Measurements from ENCODE around the gene CELA3B. TPM values are rescaled to one million over a fixed set of nuclear protein-coding genes. Genes with fewer than 3 reads are reported as not detected.

CELA3B gene
- total RNA-seq, 1 experiment from 2014 or later, result not detected

DNA sequence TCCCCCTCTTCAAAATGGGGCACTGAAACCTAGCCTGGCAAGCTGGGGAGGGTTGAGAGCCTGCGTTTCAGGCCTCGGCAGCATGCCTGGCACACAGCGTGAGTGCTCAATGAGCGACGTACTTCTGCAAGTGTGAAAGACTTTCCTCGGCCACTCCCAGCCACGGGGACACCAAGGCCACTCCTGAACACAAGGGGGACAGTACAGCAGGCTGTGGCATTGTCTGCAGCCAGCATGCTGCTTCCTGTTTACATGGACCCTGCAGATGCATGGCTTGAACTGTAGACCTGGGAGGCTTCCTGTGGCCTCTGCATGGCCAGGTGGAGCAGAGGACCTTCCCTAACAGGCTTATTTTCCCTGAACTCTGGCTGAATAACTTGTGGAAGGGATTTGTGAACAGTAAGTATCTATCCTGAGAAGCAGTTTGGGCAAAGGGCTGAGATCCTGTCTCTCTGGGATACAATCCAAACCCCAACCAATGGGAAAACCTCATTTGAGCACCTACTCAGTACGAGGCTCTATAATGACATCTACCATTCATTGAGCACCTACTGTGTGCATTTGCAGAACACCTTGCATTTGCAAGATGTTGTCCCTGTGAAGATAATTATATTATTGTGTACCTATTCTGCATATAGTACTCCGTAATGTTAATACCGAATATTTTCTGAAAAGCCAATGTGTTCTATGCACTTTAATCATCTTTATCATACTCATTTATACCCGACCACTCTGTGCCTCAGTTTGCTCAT lies 29.8 kb upstream of the CELA3B start:
- Histone ChIP-seq H3K9me3 (ENCODE audit: low read depth, low read length, poor library complexity, severe bottlenecking) (no peaks in the 10 kb centered on the region), H3K4me1 (ENCODE audit: insufficient read depth, low read length, poor library complexity, severe bottlenecking) (no peaks in the 10 kb centered on the region), H3K27me3 (replicated peaks; ENCODE audit: insufficient read depth, low read depth, low read length, poor library complexity) (no peaks in the 10 kb centered on the region), H3K4me3 (ENCODE audit: low read depth, low read length, poor library complexity, severe bottlenecking) (no peak overlapping the region), H3K36me3 (ENCODE audit: insufficient read depth, low read length, poor library complexity, severe bottlenecking) (no peaks in the 10 kb centered on the region), H3K27ac (ENCODE audit: low read depth, low read length, poor library complexity, severe bottlenecking) (no peak overlapping the region)
- no TSS peak for BruUV-seq (replicated peaks)
- CTCF ChIA-PET, result no interaction called here
- intact Hi-C loops (cut with micrococcal nuclease; ENCODE audit: unreplicated experiment), result no loop called here
- POLR2A ChIA-PET (ENCODE audit: low non-redundant PET), result no interaction called here
- TF ChIP-seq, protein P1, sequence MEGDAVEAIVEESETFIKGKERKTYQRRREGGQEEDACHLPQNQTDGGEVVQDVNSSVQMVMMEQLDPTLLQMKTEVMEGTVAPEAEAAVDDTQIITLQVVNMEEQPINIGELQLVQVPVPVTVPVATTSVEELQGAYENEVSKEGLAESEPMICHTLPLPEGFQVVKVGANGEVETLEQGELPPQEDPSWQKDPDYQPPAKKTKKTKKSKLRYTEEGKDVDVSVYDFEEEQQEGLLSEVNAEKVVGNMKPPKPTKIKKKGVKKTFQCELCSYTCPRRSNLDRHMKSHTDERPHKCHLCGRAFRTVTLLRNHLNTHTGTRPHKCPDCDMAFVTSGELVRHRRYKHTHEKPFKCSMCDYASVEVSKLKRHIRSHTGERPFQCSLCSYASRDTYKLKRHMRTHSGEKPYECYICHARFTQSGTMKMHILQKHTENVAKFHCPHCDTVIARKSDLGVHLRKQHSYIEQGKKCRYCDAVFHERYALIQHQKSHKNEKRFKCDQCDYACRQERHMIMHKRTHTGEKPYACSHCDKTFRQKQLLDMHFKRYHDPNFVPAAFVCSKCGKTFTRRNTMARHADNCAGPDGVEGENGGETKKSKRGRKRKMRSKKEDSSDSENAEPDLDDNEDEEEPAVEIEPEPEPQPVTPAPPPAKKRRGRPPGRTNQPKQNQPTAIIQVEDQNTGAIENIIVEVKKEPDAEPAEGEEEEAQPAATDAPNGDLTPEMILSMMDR (conservative IDR thresholded peaks at IDR 0.05; ENCODE audit: low read depth, low read length), result no peak
- no peak for TF ChIP-seq EZH2 (IDR thresholded peaks at IDR 0.05; ENCODE audit: borderline replicate concordance, low read depth, low read length, poor library complexity, severe bottlenecking)
- no peak for DNase-seq (ENCODE audit: low spot score)

DNA sequence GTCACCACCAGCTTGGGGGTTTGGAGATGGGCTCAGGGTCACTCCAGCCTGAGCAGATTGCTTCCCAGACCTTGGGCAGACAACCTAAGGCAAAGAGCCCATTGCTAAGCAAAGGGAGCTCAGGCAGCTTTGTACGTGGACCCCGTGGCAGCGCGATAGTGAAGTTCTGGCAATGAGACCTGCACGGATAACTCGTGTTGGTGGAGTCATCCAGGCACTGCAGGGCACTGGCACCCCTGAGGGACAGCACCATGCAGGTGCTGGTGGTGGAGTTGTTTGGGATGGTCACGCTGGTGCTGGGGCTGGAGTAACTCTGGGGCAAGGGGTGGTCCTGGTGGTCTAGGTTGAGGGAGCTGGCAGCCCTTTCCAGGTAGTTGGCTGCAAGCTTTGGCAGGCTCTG lies 26.1 kb upstream of the CELA3B start:
- no peak for TF ChIP-seq EZH2 (IDR thresholded peaks at IDR 0.05; ENCODE audit: borderline replicate concordance, low read depth, low read length, poor library complexity, severe bottlenecking)
- TF ChIP-seq, protein P1 (conservative IDR thresholded peaks at IDR 0.05; ENCODE audit: low read depth, low read length), result no peak
- CTCF ChIA-PET, result no interaction called here
- intact Hi-C loops (cut with micrococcal nuclease; ENCODE audit: unreplicated experiment), result no loop called here
- DNase-seq (ENCODE audit: low spot score), result no peak
- no peaks in the 10 kb centered on the region for H3K4me1 ChIP-seq (ENCODE audit: insufficient read depth, low read length, poor library complexity, severe bottlenecking)
- no peaks in the 10 kb centered on the region for H3K27me3 ChIP-seq (replicated peaks; ENCODE audit: insufficient read depth, low read depth, low read length, poor library complexity)
- H3K27ac ChIP-seq (ENCODE audit: low read depth, low read length, poor library complexity, severe bottlenecking), result no peak overlapping the region
- H3K36me3 ChIP-seq (ENCODE audit: insufficient read depth, low read length, poor library complexity, severe bottlenecking), result no peaks in the 10 kb centered on the region
- H3K9me3 ChIP-seq (ENCODE audit: low read depth, low read length, poor library complexity, severe bottlenecking), result no peaks in the 10 kb centered on the region
- BruUV-seq (replicated peaks), result no TSS peak
- POLR2A ChIA-PET (ENCODE audit: low non-redundant PET), result no interaction called here
- H3K4me3 ChIP-seq (ENCODE audit: low read depth, low read length, poor library complexity, severe bottlenecking), result no peak overlapping the region

DNA sequence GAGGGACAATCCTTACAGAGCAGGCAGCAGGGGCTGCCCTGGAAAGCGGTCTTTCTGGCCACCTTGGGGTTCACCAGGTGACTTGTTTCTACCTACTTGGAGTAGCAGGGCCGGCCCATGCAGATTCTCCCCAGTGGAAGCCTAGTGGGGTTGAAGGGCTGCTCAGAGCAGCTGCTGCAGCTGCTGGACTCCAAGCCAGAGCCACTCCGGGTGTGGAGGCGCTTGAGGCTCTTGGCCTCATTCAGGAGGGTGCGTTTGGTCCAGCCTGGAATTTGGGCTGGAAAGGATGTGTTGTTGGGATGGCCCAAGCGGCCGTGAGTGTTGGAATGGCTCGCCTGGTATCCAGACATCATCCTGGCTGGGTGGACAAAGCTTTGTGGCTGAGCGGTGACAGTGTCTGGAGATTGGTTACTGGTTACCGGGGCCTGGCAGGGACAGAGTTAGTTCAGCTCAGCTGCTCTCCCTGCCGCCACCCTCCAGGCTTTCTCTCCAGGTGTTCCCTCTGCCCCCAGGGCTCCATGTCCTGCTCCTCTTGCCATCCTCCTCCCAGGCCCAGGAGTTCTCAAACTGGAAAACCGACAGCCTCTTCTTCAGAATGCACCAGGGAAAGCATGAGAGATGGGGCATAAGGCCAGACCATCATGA lies 25.5 kb upstream of the CELA3B start:
- Histone ChIP-seq H3K4me1 (ENCODE audit: insufficient read depth, low read length, poor library complexity, severe bottlenecking) (no peaks in the 10 kb centered on the region), H3K27ac (ENCODE audit: low read depth, low read length, poor library complexity, severe bottlenecking) (no peak overlapping the region), H3K36me3 (ENCODE audit: insufficient read depth, low read length, poor library complexity, severe bottlenecking) (no peaks in the 10 kb centered on the region), H3K4me3 (ENCODE audit: low read depth, low read length, poor library complexity, severe bottlenecking) (no peak overlapping the region), H3K9me3 (ENCODE audit: low read depth, low read length, poor library complexity, severe bottlenecking) (no peaks in the 10 kb centered on the region), H3K27me3 (replicated peaks; ENCODE audit: insufficient read depth, low read depth, low read length, poor library complexity) (no peaks in the 10 kb centered on the region)
- intact Hi-C loops (cut with micrococcal nuclease; ENCODE audit: unreplicated experiment), result no loop called here
- POLR2A ChIA-PET (ENCODE audit: low non-redundant PET), result no interaction called here
- no peak for DNase-seq (ENCODE audit: low spot score)
- CTCF ChIA-PET, result no interaction called here
- TF ChIP-seq EZH2 (IDR thresholded peaks at IDR 0.05; ENCODE audit: borderline replicate concordance, low read depth, low read length, poor library complexity, severe bottlenecking), result no peak
- TF ChIP-seq, protein P1 (conservative IDR thresholded peaks at IDR 0.05; ENCODE audit: low read depth, low read length), result no peak
- BruUV-seq (replicated peaks), result no TSS peak

Data from A673 (cell line).